Adipocyte (in vitro differentiated cells): Measurements from ENCODE around the gene IER2.

Experiments
- DNase-seq: peaks from one replicate; pipeline ENCODE4 v3.0.0-alpha.2; 2015; ENCODE audit warnings: low read depth
- H3K27me3 ChIP-seq: replicated peaks from 2 replicates; pipeline ENCODE4 v1.7.0; 2013; ENCODE audit warnings: mild to moderate bottlenecking, low read length, moderate library complexity; ENCODE audit not compliant: control insufficient read depth, insufficient read depth
- H3K36me3 ChIP-seq: 2 replicates; pipeline ENCODE4 v1.7.0; 2013; ENCODE audit warnings: low read length, mild to moderate bottlenecking, moderate library complexity; ENCODE audit not compliant: control insufficient read depth, insufficient read depth, severe bottlenecking
- H3K4me1 ChIP-seq: 2 replicates; pipeline ENCODE4 v1.7.0; 2013; ENCODE audit warnings: mild to moderate bottlenecking, low read length, moderate library complexity; ENCODE audit not compliant: control insufficient read depth, insufficient read depth
- H3K4me3 ChIP-seq: 2 replicates; pipeline ENCODE4 v1.7.0; 2013; ENCODE audit warnings: mild to moderate bottlenecking, low read length, moderate library complexity
- H3K9ac ChIP-seq: 2 replicates; pipeline ENCODE4 v1.7.0; 2013; ENCODE audit warnings: mild to moderate bottlenecking, low read length, moderate library complexity
- H3K9me3 ChIP-seq: 2 replicates; pipeline ENCODE4 v1.7.0; 2013; ENCODE audit warnings: mild to moderate bottlenecking, low read length, moderate library complexity; ENCODE audit not compliant: control insufficient read depth

IER2 gene

DNA sequence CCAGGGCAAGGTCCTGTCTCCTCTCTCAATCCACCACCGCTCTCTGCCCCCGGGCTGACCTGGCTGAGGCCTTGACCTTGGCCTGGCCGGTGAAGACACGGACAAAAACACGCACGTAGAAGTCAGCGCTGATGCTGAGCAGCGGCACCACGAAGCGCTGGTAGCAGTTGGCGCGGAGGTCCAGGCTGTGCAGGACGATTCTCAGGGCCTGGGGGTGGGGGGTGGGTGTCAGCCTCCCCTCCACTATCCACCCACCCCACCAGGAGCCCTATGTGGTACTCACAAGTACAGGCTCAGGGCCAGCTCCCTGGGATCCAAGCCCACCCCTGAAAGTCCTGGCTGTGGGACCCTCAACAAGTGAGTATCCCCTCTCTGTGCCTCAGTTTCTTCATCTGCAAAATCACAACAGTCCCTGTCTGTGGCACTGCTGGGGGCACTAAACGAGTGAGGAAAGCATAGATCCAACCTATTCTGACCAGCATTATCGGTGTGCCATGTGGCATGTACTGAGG, 40.1 kb upstream of the IER2 start:
- DNase-seq, result no peak
- Histone ChIP-seq H3K9me3 (no peaks in the 10 kb centered on the region), H3K4me1 (no peaks in the 10 kb centered on the region), H3K27me3 (no peaks in the 10 kb centered on the region), H3K9ac (no peak overlapping the region), H3K36me3 (peaks cover 26% of the 10 kb centered on the region), H3K4me3 (no peak overlapping the region)

GRCh38 chr19:13112555-13112954, 37.7 kb upstream of the IER2 start:
- Histone ChIP-seq H3K9ac (no peak overlapping the region), H3K4me1 (peaks cover 14% of the 10 kb centered on the region), H3K9me3 (no peaks in the 10 kb centered on the region), H3K27me3 (no peaks in the 10 kb centered on the region), H3K36me3 (peaks cover 22% of the 10 kb centered on the region), H3K4me3 (no peak overlapping the region)
- no peak for DNase-seq

- Histone ChIP-seq H3K4me3 (peak overlapping the region; percentile 94), H3K9me3 (no peaks in the 10 kb centered on the region), H3K27me3 (no peaks in the 10 kb centered on the region), H3K9ac (peak overlapping the region; percentile 93), H3K4me1 (peaks cover 37% of the 10 kb centered on the region), H3K36me3 (peaks cover 11% of the 10 kb centered on the region)
- DNase-seq, result no peak
Measured at GRCh38 chr19:13115936-13116281, 34.3 kb upstream of the IER2 start.

DNA sequence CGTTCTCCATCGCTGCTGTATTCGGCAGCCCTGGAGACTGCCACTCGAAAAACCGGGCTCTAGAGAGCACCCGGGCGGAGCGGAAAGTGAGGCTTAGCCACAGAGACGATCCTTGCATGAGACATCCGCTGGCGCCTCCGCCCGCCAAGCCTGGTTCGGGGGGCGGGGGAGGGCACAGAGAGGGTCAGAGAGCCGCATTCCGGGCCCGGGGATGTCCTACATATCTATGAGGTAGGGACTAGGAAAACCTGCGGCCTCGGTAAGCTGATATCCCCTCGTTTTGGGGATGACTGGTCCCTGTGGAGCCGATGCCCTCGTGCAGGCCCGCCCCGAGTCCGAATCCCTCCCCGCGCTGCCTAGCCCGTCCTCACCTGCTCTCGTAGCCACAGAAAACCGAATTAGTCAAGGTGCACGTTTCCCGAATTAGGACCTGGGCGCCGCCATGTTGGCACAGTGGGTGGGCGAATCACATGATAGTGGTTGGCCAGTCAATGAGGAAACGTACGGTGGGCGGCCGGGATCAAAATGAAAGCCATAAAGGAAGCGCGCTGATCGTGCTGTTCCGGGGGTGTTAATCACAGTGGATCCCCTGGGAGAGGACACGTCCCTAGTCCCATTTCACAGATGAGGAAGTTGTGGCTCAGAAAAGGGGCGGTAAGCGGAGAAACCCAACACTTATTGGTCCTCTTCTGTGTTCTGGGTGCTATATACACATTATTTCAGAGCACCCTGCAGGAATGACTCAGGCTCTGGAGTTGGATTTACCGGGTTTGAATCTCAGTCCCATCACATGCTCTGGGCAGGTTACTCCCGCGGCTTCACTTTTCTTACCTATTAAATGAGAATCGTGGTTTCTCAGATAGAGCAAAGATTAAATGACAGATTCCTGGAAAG, 33.7 kb upstream of the IER2 start, which contains the start of gene TRMT1:
TRMT1 (minus strand) TSS at position 459 of the 894 bp plus-strand sequence; CDS start at position 118, 341 bp downstream.
- peaks cover 11% of the 10 kb centered on the region for H3K36me3 ChIP-seq
- peak; percentile 95 for DNase-seq
- peak within 1 kb of the TSS; percentile 94 for H3K4me3 ChIP-seq
- H3K4me1 ChIP-seq, result peaks cover 43% of the 10 kb centered on the region
- H3K9ac ChIP-seq, result peak within 1 kb of the TSS; percentile 93
- H3K9me3 ChIP-seq, result no peaks in the 10 kb centered on the region
- no peaks in the 10 kb centered on the region for H3K27me3 ChIP-seq

DNA sequence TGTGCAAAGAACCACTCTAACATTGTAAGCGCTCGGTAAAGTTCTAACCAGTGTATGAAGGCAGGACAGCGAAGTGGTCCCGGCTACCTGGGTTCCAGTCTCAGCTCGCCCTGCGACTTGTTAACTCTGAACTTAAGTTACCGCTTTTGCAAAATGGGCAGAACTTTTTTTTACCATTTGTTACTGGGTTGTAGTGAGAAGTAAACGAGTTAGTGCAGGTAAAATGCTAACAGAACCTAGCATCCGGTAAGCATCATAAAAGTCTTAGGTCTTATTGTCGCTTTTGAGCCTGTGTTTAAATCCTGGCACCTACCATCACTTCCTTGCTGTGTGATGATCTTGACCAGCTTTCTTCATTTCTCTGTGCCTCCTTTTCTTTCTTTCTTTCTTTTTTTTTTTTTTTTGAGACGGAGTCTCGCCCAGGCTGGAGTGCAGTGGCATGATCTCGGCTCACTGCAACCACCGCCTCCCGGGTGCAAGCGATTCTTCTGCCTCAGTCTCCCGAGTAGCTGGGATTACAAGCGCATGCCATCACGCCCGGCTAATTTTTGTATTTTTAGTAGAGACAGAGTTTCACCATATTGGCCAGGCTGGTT, 32.9 kb upstream of the IER2 start:
- peaks cover 11% of the 10 kb centered on the region for H3K36me3 ChIP-seq
- H3K4me3 ChIP-seq, result peak overlapping the region; percentile 94
- peak overlapping the region; percentile 93 for H3K9ac ChIP-seq
- DNase-seq, result no peak
- H3K27me3 ChIP-seq, result no peaks in the 10 kb centered on the region
- H3K4me1 ChIP-seq, result peaks cover 49% of the 10 kb centered on the region
- H3K9me3 ChIP-seq, result no peaks in the 10 kb centered on the region

DNA sequence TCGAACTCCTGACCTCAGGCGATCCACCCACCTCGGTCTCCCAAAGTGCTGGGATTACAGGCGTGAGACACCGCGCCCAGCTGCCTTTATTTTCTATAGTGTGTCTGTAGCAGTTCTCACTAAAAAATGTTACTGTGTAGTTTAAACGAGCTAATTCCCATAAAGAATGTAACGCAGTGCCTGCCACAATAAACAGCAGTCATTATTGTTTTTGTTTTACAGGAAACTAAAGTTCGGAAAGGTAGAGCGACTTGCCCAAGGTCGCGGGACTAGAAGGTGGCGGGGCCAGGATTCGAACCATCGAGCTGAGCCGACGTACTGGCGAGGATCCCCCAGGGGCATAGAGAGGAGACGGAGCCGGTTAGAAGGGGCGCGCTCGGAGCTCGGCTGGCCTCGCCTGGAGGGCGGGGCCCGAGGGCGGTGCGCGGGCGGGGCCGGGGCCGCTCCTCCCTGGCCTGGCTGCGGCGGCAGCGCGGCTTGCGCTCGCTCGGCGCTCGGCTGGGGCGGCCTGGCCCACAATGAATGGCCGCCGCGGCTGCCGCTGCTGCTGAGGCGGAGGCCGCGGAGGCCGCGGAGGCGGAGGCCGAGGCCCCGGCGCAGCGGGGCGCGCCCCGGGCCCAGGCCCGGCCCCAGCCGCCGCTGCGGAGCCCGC, 32.3 kb upstream of the IER2 start, which contains the start of gene NACC1:
NACC1 (plus strand) TSS at position 493 of the 652 bp plus-strand sequence. CDS start 16,944 bp downstream, outside the sequence.
- peak; percentile 97 for DNase-seq
- H3K9ac ChIP-seq, result peak within 1 kb of the TSS; percentile 93

DNA sequence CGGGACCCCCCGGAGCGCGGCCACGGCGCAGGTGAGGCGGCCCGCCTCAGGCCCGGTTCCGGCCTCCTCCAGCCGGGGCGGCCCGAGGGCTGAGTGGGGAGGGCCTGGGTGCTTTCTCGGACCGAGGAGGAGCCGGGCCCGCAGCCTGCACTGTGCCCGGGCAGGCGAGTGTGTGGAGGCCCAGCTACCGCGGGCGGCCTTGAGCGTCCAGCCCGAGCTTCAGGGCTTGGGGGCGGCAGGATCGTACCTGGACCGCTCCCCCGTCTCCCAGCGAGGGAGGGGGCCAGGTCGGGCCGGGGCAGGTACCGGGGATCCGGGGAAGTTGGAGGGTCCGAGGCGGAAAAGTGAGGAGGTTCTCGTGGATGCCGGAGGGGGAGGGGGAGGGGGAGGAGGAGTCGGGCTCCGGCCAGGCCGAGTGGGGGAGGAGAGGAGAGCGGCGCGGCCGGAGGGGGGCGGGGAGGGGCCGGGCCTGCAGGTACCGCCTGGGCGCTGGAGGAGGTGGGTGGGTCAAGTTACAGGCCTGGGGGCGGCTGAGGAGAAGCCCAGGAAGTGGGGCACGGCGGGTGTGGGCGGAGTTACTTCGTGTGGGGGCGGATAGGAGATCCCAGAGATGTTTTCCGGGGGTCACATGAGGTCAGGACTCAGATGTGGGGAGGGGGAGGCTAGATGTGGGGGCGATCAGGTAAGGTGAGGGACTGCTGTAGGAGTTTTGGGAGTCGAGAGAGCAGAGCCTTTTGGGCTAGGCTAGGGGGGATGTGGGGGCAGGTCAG, 31.6 kb upstream of the IER2 start:
- peaks cover 49% of the 10 kb centered on the region for H3K4me1 ChIP-seq
- peak; percentile 65 for DNase-seq
- peak overlapping the region; percentile 85 for H3K4me3 ChIP-seq
- no peaks in the 10 kb centered on the region for H3K9me3 ChIP-seq
- no peaks in the 10 kb centered on the region for H3K36me3 ChIP-seq
- peak overlapping the region; percentile 92 for H3K9ac ChIP-seq
- H3K27me3 ChIP-seq, result no peaks in the 10 kb centered on the region

More for the DNA sequence above, 32.3 kb upstream of the IER2 start, which contains the start of gene NACC1:
- Histone ChIP-seq H3K9me3 (no peaks in the 10 kb centered on the region), H3K36me3 (peaks cover 5% of the 10 kb centered on the region), H3K4me3 (peak within 1 kb of the TSS; percentile 94), H3K4me1 (peaks cover 49% of the 10 kb centered on the region), H3K27me3 (no peaks in the 10 kb centered on the region)

DNA sequence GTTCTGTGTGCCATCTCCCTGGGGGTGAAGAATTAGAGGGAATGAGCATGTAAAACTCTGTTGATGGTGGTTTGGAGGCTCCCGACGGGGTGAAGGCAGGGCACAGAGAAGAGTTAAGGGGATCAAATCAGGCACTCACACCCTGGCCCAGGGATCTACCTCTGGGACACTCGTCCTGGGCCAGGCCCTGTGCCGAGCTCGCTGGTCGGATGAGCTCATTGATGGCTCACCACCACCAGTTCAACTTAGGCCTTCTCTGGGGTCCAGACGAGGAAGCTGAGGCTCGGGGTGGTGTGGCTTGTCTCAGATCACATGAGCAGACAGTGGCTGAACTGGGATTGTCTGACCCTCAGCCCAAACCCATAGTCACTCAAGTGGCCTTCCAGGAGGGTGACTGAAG, 30.6 kb upstream of the IER2 start:
- DNase-seq, result no peak
- H3K4me3 ChIP-seq, result peak overlapping the region; percentile 85
- no peaks in the 10 kb centered on the region for H3K27me3 ChIP-seq
- no peaks in the 10 kb centered on the region for H3K36me3 ChIP-seq
- H3K9me3 ChIP-seq, result no peaks in the 10 kb centered on the region
- H3K4me1 ChIP-seq, result peaks cover 49% of the 10 kb centered on the region
- H3K9ac ChIP-seq, result peak overlapping the region; percentile 92

DNA sequence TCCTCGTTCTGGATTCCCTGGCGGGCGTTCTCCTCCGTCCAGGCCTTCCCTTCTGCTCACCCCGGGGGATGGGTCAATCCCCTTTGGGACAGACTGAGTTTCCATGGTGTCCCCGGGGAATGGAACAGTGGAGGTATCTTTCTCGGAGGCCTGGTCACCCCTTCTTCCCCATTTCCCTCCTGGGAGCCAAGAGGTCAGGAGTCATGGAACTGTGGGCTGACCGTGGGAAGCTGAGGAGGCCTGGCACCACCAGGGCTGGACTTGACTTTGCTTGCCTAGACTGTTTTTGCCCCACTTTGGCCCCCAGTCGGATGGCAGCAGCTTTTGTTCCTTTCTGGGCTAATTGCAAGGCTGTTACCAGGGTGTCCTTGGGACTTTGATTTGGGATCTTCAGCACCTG, 30.2 kb upstream of the IER2 start:
- Histone ChIP-seq H3K9me3 (no peaks in the 10 kb centered on the region), H3K4me3 (peak overlapping the region; percentile 85), H3K36me3 (peaks cover 2% of the 10 kb centered on the region)

GRCh38 chr19:13120817-13121216, 29.4 kb upstream of the IER2 start:
- Histone ChIP-seq H3K4me1 (peaks cover 42% of the 10 kb centered on the region), H3K27me3 (no peaks in the 10 kb centered on the region), H3K4me3 (no peak overlapping the region), H3K36me3 (peaks cover 3% of the 10 kb centered on the region), H3K9ac (peak overlapping the region; percentile 3), H3K9me3 (no peaks in the 10 kb centered on the region)
- peak; percentile 45 for DNase-seq

More for the DNA sequence above, 30.2 kb upstream of the IER2 start:
- Histone ChIP-seq H3K4me1 (peaks cover 49% of the 10 kb centered on the region), H3K27me3 (no peaks in the 10 kb centered on the region), H3K9ac (peak overlapping the region; percentile 92)
- no peak for DNase-seq
